ENCODE data around the gene SHC4.

DNA sequence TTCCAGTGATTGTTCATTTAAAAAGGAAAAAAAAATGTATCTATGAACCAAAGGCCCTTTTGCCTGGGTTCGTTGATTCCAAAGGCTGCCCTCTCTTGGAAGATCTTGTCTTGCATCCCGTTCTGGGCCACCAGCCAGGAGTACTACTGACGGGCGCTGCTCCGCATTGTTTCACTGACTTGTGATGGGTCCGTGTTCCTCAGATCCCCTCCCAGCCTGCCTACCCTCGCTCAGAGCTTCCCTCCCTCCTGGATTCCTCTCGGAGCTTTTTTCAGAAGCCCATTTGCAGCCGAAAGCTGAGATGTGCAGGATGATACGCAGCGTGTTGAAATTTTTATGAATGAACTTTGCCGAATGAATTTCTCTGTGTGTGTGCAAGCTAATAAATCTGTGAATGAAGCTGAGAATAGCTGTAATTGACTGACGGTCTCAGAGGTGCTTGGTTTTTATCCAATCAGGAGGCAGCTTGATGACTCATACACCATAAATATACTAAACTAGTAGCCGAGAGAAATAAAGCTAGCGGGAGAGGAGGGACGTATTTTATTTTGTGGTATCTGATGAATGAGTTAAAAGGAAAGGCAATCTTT is at the start of gene SHC4:
- no peak for TF ChIP-seq EZH2 (IDR thresholded peaks at IDR 0.05; ENCODE audit: low read depth)
- TF ChIP-seq, protein P1, sequence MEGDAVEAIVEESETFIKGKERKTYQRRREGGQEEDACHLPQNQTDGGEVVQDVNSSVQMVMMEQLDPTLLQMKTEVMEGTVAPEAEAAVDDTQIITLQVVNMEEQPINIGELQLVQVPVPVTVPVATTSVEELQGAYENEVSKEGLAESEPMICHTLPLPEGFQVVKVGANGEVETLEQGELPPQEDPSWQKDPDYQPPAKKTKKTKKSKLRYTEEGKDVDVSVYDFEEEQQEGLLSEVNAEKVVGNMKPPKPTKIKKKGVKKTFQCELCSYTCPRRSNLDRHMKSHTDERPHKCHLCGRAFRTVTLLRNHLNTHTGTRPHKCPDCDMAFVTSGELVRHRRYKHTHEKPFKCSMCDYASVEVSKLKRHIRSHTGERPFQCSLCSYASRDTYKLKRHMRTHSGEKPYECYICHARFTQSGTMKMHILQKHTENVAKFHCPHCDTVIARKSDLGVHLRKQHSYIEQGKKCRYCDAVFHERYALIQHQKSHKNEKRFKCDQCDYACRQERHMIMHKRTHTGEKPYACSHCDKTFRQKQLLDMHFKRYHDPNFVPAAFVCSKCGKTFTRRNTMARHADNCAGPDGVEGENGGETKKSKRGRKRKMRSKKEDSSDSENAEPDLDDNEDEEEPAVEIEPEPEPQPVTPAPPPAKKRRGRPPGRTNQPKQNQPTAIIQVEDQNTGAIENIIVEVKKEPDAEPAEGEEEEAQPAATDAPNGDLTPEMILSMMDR (conservative IDR thresholded peaks at IDR 0.05): no peak; the same call in 1 of the 2 replicates

Measured in PC-9 (cell line).